Immature natural killer cell (primary cell): ENCODE results near the gene CLIC4. TPM values are rescaled to one million over a fixed set of nuclear protein-coding genes. Genes with fewer than 3 reads are reported as not detected.
A peak's percentile ranks its signal among the peaks of the same experiment; 100 is the strongest.
"Not testable (repeated sequence)": the region's sequence is repeated elsewhere in the genome, so short reads cannot be mapped to it uniquely, and the experiment has no call there.

Experiments
- DNase-seq, 3 donors: peaks; one replicate each; pipeline ENCODE4 v3.0.0; 2022; ENCODE audit warnings: mixed read lengths in 1 of 3
- H3K27ac Mint-ChIP-seq, 6 donors: one replicate each; pipeline ENCODE4 v1.8.0; 2020; ENCODE audit warnings: mixed read lengths in 6 of 6, mild to moderate bottlenecking in 5 of 6, inconsistent platforms in 4 of 6, moderate library complexity in 3 of 6
- H3K27me3 Mint-ChIP-seq, 3 donors: one replicate each; pipeline ENCODE4 v1.8.0; 2020 to 2021; ENCODE audit warnings: low read depth in 3 of 3, mild to moderate bottlenecking in 3 of 3, mixed read lengths in 3 of 3, moderate library complexity in 3 of 3, inconsistent platforms in 1 of 3
- H3K36me3 Mint-ChIP-seq, 3 donors: one replicate each; pipeline ENCODE4 v1.8.0; 2020; ENCODE audit warnings: mixed read lengths in 3 of 3, inconsistent platforms in 2 of 3, mild to moderate bottlenecking in 2 of 3
- H3K4me1 Mint-ChIP-seq, 2 donors: one replicate each; pipeline ENCODE4 v1.8.0; 2020; ENCODE audit warnings: inconsistent platforms in 2 of 2, mild to moderate bottlenecking in 2 of 2, mixed read lengths in 2 of 2, moderate library complexity in 1 of 2
- H3K4me3 Mint-ChIP-seq, 5 donors: one replicate each; pipeline ENCODE4 v1.8.0; 2020; ENCODE audit warnings: mild to moderate bottlenecking in 5 of 5, mixed read lengths in 5 of 5, inconsistent platforms in 3 of 5, moderate library complexity in 3 of 5
- H3K9me3 Mint-ChIP-seq, 6 donors: one replicate each; pipeline ENCODE4 v1.8.0; 2020; ENCODE audit warnings: mild to moderate bottlenecking in 6 of 6, mixed read lengths in 6 of 6, inconsistent platforms in 4 of 6, moderate library complexity in 3 of 6
- polyA plus RNA-seq, 3 donors: library from polyadenylated mRNA; unstranded; fragments of 300-500 nt; fragmentation: Illumina TruSeq; gene quantifications; one replicate each; pipeline ENCODE4 v1.2.3, GENCODE V29; 2021

Gene CLIC4
- polyA plus RNA-seq, 3 donors from 2014 or later: 0.81 to 1.6 (median 1.3) TPM

DNA sequence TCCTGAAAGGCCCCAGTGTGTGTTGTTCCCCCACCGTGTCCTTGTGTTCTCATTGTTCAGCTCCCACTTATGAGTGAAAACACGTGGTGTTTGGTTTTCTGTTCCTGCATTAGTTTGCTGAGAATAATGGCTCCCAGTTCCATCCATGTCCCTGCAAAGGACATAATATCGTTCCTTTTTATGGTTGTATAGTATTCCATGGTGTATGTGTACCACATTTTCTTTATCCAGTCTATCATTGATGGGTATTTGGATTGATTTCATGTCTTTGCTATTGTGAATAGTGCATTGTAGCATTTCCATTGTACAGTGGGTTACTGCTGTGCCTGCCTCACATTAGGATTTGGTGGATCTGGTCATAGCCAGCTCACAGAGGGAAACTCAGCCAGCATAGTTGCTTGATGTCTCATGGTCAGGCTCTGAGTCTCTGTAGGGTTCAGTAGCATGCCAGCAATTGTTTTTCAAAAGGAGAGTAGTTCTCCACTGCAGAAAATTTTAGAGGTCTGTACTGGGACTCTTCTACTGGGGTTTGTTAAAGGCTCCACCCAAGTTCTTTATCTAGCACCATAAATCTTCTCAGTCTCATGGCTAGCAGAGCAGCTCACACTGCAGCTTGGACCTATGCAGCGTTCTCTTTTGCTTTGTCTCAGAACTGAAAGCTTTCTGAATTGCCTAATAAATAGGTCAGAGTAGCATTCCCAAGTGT is 143.9 kb downstream of the CLIC4 start:
- peaks cover 21 to 61% of the 10 kb centered on the region in 2 donors for H3K4me1 Mint-ChIP-seq
- peaks cover 0 to 10% (median 2%) of the 10 kb centered on the region in 6 donors for H3K9me3 Mint-ChIP-seq
- peak overlapping the region in 5 of 6 donors; percentile 57 to 72 (median 61) for H3K27ac Mint-ChIP-seq
- peaks cover 17 to 81% (median 56%) of the 10 kb centered on the region in 3 donors for H3K36me3 Mint-ChIP-seq
- H3K27me3 Mint-ChIP-seq: peaks cover 3 to 5% (median 4%) of the 10 kb centered on the region in 3 donors
- H3K4me3 Mint-ChIP-seq: peak overlapping the region in 4 of 5 donors; percentile 43 to 71 (median 56)
- DNase-seq: peak in 1 of 3 donors; percentile 3

DNA sequence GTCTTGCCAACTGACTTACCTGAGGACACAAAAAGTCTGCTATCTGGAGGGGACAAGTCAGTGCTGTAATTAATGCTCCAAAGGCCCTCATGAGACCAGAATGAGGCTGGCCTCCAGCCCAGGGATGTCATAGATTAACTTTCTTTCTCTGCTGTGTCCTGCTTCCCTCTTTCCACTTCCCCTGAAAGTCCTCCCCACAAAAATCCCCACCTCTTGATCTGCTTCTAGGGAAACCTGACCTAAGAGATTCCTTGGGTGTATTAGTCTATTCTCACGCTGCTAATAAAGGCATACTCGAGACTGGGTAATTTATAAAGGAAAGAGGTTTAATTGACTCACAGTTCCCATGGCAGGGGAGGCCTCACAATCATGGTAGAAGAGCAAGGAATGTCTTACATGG is 145.6 kb downstream of the CLIC4 start:
- no peak for DNase-seq
- H3K27me3 Mint-ChIP-seq: peaks cover 1 to 4% (median 3%) of the 10 kb centered on the region in 3 donors
- H3K27ac Mint-ChIP-seq: peak overlapping the region in 2 of 6 donors; percentile 24 to 30
- peak overlapping the region in 1 of 5 donors; percentile 4 for H3K4me3 Mint-ChIP-seq
- peaks cover 0 to 10% (median 1%) of the 10 kb centered on the region in 6 donors for H3K9me3 Mint-ChIP-seq
- H3K36me3 Mint-ChIP-seq: peaks cover 12 to 65% (median 46%) of the 10 kb centered on the region in 3 donors
- H3K4me1 Mint-ChIP-seq: peaks cover 23 to 59% of the 10 kb centered on the region in 2 donors

DNA sequence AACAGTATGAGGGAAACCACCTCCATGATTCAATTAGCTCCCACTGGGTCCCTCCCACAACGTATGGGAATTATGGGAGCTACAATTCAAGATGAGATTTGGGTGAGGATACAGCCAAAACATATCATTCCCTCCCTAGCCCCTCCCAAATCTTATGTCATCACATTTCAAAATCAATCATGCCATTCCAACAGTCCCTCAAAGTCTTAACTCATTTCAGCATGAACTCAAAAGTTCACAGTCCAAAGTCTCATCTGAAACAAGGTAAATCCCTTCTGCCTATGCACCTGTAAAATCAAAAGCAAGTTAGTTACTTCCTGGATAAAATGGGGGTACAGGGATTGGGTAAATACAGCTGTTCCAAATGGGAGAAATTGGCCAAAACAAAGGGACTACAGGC is 146.1 kb downstream of the CLIC4 start:
- H3K4me3 Mint-ChIP-seq, H3K27me3 Mint-ChIP-seq, DNase-seq: not testable (repeated sequence)
- H3K36me3 Mint-ChIP-seq: peaks cover 12 to 60% (median 41%) of the 10 kb centered on the region in 3 donors
- H3K4me1 Mint-ChIP-seq: peaks cover 28 to 60% of the 10 kb centered on the region in 2 donors
- peak overlapping the region in 1 of 6 donors; percentile 22 for H3K27ac Mint-ChIP-seq
- peaks cover 0 to 10% (median 1%) of the 10 kb centered on the region in 6 donors for H3K9me3 Mint-ChIP-seq

DNA sequence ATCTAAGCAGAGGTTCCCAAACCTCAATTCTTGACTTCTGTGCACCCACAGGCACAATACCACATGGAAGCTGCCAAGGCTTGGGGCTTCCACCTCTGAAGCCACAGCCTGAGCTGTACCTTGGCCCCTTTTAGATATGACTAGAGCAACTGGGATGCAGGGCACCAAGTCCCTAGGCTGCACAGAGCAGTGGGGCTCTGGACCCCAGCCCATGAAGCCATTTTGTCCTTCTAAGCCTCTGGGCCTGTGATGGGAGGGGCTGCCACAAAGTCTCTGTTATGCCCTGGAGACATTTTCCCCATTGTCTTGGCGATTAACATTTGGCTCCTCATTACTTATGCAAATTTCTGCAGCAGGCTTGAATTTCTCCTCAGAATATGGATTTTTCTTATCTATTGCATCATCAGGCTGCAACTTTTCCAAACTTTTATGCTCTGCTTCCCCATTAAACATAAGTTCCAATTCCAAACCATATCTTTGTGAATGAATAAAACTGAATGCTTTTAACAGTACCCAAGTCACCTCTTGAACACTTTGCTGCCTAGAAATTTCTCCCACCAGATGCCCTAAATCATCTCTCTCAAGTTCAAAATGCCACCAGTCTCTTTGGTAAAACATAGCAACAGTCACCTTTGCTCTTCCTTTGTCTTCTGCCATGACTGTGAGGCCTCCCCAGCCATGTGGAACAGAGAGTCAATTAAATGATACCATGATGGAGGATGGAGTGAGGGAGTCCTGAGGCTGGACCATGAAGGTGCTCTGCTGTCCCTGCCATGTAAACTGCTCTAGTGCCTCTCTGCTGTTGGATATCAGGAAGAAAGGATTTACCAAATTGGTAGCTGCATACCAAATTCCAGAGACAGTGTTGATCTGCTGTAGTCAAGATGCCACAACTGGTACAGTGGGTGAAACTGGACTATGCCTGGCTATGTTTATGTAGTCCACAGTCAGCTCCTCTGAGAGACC is 147.2 kb downstream of the CLIC4 start:
- no peak for DNase-seq
- peaks cover 12 to 49% (median 33%) of the 10 kb centered on the region in 3 donors for H3K36me3 Mint-ChIP-seq
- H3K9me3 Mint-ChIP-seq: peaks cover 0 to 10% (median 1%) of the 10 kb centered on the region in 6 donors
- peak overlapping the region in 1 of 6 donors; percentile 10 for H3K27ac Mint-ChIP-seq
- no peak overlapping the region for H3K4me3 Mint-ChIP-seq
- H3K4me1 Mint-ChIP-seq: peaks cover 34 to 59% of the 10 kb centered on the region in 2 donors
- H3K27me3 Mint-ChIP-seq: peaks cover 3 to 12% (median 7%) of the 10 kb centered on the region in 3 donors

DNA sequence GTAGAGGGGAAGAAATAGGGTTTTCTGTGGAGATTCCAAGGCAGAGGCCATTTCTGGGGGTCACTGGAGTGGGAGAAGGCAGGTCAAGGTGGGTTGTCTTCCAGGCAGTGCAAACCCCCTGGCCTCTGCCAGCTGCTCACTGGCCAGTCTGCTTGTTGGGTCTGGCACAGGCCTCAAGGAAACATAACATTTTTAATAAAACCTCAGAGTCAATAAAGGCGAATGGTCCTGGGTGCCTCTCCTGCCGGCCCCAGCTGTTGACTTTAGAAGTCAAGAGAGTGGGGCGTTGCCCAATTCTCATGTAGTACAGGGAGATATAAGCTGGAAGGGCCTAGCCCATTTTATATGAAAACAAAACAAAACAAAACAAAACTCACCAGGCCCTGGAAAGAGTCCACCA is 148.2 kb downstream of the CLIC4 start:
- Mint-ChIP-seq H3K4me3 (no peak overlapping the region), H3K27me3 (peaks cover 11 to 20% (median 12%) of the 10 kb centered on the region in 3 donors), H3K27ac (no peak overlapping the region), H3K4me1 (peaks cover 41 to 67% of the 10 kb centered on the region in 2 donors), H3K9me3 (peaks cover 0 to 10% (median 2%) of the 10 kb centered on the region in 6 donors), H3K36me3 (peaks cover 12 to 43% (median 33%) of the 10 kb centered on the region in 3 donors)
- DNase-seq: no peak

Other genes starting within 250 kb of the CLIC4 start
- 1 to 10 TPM; 4.0 to 8.5 (median 4.8) TPM for gene RCAN3, start 242.6 kb upstream of the CLIC4 start, polyA plus RNA-seq
- not detected for gene NCMAP, start 189.4 kb upstream of the CLIC4 start, polyA plus RNA-seq
- 100 to 1,000 TPM in 2 of 3 donors, 10 to 100 TPM in 1; 41.4 to 266 (median 103) TPM for gene SRRM1, start 102.1 kb upstream of the CLIC4 start, polyA plus RNA-seq
- 100 to 1,000 TPM in 1 of 3 donors, 10 to 100 TPM in 2; 83.7 to 132 (median 93.2) TPM for gene RUNX3, start 184.8 kb downstream of the CLIC4 start, polyA plus RNA-seq